IPS-11a (cell line): ENCODE results near the gene PIANP.
"Not testable (repeated sequence)": the region's sequence is repeated elsewhere in the genome, so short reads cannot be mapped to it uniquely, and the experiment has no call there.

Experiments used
- H3K4me3 ChIP-seq: one replicate; pipeline ENCODE4 v1.5.1; 2013; ENCODE audit warnings: low read depth, low read length, control low read depth

Gene PIANP

DNA sequence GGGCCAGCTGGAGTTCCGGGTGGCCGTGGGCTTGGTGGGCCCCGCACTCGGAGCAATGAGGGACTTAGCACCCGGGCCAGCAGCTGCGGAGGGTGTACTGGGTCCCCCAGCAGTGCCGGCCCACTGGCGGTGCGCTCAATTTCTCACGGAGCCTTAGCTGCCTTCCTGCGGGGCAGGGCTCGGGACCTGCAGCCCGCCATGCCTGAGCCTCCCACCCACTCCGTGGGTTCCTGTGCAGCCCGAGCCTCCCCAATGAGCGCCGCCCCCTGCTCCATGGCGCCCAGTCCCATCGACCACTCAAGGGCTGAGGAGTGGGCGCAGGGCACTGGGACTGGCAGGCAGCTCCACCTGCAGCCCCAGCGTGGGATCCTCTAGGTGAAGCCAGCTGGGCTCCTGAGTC is 7.7 kb upstream of the PIANP start:
- not testable (repeated sequence) for H3K4me3 ChIP-seq

DNA sequence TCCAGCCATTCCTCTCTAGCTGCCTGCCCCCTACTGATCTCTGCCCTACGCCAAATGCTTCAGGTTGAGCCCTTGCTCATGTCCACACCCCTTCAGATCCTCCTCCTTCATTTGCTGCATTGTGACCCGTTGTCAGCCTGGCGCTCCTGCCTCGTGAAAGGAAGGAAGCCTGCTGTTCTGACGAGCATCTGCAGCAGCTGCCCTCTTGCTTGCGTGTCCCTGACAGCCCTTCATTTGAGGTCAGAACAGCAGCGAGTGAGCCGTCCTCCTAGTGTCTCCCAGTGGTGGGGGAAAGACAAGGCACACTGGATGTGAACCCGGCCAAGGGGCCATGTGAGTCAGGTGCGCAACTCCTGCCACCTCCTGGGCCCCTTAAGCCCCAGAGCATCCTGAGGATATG is 3.0 kb upstream of the PIANP start:
- no peak overlapping the region for H3K4me3 ChIP-seq

DNA sequence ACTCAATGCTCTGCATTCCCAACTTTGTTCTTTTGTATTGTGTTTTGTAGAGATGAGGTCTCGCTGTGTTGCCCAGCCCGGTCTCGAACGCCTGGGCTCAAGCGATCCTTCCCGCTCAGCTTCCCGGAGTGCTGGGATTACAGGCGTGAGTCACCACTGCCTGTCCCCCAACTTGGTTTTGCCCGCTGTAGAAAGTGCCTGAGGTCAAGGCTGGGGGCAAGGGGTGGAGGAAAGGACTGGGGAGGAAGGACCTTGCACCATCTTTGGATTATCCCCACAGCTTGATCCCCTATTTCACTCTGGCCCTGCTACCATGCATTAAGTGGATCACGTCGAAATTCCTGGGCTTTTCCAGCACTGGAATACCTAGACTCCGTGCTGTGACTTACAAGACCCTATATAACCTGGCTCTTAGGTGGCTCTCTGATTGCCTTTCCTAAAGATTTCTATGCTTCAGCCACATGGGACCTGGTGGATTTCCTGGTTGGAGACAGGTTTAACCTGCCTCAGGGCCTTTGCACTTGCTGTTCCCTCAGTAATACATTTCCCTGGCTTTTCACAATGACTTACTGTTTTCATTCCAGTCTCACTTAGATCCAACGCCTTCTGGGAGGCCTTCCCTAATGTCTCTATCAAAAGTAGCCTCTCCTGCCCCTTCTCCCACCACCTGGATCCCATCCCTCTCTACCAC is 608 bp upstream of the PIANP start:
- peak overlapping the region; percentile 62 for H3K4me3 ChIP-seq

DNA sequence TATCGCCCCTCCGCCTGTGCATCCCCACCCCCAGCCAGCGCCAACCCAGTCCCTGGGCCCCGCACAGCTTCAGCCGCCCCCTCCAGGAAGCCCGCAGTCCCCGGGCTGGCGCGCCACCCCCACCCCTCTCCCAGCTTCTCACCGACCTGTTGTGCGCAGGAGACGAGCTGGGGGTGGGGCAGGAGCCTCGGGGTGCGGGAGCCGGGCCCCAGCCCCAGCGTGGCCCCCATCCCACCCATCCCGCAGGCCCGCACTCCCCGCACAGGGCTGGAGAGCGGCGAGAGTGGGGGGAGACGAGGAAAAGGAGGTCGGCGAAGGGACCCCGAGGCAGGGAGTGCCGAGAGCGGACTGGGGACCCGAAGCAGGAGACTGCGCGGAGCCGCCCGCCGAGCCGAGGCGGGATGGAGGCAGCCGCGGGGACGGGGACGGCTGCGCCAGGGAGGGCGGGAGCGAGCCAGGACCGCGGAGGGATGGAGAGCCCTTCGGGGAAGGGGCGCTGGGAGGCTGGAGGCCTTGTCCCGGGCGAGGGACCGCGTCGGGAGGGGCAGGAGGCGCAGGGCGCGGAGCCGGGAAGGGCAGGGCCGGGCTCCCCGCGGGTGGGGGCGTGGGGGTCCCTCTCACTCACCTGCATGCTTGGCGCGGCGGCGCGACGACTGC is 498 bp downstream of the PIANP start:
- H3K4me3 ChIP-seq, result peak overlapping the region; percentile 78

DNA sequence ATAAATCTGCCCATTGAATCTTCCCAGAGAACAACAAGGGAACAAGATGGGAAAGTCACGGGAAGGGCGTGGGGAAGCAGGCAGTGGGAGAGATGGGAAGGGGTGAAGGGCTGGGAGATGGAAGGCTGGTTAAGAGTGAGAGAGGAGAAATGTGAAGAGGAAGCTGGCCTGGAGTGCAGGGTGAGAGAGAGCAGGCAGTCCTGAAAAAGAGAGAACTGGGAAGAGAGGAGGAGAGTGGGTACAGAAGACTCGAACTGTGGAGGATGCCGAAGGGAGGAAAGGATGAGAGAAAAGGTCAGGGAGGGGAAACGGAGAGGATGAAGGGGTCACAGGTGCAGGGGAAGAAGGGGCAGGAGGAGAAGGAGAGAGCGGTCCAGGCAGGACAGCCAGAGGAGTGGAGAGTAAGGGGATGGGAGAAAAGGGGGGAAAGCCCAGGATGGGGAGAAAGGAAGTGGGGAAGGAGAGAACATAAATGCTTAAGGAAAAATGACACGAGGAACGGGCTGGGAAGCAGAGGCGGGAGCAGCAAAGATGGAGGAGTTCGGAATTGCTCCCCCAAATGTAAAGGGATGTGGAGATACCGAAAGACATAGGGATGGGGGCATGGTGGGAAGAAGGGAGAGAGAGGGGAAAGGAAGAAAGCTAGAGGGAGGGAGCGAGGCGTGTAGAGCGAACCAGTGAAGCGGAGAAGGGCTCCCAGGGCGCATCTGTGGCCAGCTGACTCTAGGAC is 1.2 kb downstream of the PIANP start:
- peak overlapping the region; percentile 78 for H3K4me3 ChIP-seq

DNA sequence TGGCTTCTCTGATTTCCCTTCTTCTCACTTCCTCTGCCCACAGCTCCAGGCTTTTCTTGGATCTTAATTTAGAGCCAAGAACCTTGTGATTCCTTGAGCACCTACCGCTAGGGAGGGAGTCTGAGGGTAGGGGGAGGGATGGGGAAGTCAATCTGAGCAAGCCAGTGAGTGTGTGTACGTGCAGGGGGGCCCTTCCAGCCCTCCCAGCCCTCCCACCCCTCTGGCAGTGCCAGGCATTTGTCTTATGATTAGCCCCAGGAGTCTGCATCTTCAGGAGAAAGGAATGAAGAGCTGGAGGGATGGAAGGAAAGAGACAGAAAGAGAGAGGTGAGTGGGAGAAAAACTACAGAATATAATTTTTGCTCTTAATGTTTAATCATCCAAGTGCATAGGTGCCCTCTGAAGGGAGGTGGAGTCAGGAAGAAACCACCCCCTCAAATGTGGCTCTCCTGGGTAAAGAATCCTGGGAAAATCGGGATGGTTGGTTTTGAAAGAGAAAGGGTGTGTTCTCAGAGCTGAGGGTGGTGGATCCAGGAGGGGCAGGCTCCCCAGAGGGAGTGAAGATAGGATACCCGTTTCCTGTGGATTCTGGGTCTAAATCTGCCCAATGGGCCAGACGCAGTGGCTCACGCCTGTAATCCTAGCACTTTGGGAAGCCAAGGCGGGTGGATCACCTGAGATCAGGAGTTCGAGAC is 2.1 kb downstream of the PIANP start:
- H3K4me3 ChIP-seq, result no peak overlapping the region

DNA sequence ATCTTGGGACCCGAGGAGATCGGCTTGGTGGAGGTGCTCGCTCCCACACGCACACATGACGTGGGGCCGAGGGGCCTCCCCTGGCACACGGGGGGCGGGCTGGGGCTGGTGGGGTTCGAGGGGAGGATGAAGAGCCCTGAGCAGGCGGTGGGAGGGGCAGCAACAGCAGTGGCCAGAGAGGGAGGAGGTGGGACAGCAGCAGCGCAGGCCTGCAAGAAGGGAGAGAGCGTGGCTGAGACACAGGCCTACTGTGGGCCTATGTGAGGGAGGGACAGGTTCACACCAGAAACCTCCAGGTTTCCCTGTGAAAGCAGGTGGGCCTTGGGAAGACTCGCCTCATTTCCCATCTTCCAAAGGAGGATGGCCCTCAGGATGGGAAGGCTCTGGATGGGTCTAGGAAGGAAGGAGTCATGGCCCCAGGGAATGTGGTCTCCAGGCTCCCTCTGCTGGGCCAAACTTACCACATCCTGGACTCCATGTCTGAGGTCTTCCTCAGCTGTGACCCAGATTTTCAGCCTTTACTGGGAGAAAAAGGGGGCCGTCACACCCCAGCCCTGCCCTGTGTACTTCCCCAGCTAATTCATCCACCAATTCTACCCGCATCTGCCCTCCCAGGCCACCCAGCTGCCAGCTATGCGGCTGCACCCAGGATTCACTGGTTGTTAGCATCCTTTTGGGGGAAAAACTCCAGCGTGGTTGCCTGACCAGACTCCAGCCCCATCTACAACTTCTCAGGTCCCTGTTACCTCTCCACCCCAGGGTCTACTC is 2.8 kb downstream of the PIANP start:
- no peak overlapping the region for H3K4me3 ChIP-seq

DNA sequence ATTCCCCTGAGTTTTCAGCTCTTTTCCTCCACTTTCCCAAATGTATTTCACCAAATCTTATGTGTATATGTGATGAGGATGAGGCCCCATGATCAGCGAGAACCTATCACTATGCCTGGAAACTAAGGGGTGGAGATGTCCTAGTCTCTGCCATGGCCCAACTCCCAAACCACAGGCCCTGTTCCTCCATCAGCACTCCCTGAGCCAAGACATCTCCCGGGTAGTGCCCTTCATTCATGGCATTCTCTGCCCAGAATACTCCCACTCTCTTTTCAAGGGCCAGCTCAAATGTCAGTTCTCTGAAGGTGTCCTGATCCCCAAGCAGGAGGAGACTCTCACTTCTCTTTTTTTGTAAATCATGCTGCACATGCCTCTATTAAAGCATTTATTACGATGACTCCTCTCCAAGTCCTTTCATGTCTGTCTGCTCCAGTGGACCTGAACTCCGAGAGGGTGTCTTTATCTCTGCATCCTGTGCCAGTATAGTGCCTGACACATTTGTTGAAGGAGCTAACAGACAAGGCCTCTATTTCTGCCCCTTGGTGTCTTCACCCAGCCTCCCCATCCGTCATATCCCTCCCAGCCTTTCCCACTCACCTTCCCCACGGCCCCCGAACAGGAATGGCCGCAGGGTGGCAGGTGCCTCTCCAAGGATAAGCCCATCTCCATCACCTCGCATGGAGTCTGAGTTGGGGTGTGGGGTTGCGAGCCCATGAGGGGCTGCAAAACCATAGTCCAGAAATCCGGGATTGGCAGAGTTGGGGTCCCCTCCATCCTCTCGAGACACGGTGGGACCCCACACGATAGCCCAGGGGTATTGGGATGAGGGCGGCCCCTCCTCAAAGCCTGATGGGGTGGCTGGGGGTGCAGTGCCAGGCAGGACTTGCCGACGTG is 3.7 kb downstream of the PIANP start:
- no peak overlapping the region for H3K4me3 ChIP-seq

DNA sequence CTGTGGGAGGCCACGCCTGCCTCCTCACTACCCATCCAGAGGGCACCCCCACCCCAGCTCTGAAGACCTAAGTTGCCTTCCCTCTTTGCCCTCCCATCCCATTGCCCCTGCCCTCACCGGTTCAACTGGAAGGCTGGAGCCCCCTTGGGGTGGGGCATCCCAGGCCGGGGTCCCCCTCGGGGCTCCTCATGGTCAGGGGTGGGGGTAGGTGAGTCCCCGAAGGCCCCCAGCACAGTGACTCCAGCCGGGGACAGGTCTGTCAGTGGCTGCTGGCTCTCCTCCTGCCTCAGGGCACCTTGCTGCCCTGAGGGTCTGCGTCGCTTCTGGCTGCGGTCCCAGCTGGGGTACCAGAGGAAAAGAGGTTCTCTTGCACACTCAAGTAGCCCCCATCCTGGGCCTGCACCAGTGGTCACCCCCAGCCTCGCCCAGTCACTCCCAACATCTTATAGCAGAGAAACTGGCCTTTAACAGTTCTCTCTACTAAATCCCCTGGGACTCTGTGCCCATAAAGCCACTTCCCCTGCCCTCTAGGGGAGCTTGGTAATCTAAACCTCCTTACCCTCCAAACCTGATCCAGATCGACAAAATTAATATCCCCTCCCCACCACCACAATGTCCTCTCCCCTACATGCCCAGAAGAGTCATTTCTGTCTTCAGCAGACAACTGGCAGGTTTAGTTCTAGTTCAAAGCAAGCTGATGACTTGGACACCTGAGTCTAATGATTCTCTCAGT is 5.1 kb downstream of the PIANP start:
- no peak overlapping the region for H3K4me3 ChIP-seq

DNA sequence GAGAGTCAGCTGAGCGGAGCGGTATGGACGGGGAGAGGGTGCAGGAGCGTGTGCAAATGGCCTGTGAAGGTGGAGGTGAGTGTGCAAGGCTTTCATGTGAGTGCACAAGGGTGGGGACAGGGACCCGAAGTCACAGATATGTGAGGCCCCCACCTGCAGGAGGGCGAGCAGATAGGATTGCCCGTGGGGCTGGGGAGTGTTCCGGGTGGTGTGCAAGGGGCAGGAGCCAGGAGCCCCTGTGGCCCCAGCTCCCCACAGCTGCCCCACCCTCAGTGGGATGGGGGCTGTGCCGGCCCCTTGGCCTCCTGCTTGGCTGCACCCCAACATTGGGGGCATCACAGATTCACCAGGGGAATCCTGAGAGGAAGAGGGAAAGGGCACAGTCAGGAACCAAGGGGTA is 5.9 kb downstream of the PIANP start:
- H3K4me3 ChIP-seq, result no peak overlapping the region

DNA sequence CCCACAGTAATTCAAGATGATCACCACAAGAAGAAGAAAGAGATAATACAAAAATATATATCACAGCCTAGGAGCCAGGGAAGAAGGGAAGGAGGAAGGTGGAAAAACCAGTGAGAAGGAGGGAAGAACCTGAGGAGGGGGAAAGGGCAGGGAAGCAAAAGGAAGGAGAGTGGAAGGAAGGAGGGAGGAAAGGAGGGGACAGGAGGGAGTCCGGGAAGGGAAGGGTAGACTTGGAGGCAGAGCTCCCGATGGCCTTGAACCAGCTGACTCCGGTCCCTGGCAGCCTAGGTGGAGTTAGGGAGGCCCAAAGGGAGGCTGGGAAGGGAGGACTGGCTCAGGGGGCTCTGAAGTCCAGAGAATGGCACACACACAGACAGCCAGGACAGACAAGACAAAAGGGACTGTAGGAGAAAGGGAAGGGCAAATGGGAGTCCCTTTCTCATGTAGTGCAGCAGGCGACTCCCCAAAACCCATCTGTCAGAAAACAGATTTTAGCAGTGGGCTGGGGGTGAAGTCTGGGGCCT is 6.7 kb downstream of the PIANP start:
- no peak overlapping the region for H3K4me3 ChIP-seq

DNA sequence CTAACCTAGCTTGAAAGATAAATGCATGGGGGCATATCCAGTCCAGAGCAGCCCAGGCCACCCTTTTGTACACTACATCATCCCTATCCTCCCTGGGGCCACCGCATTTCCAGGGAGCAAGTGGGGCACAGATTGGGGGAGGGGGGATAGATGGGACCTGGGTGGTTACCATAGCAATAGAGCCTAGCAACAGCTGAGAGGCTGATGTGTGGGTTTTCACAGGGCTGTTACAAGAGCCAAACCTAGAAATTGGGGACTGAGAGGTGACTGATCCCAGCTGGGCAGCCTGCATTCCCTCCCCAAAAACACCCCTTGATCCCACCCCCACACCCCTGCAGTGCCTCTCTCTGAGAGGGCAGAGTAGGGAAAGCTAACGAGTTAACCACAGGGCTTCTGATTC is 7.7 kb downstream of the PIANP start:
- H3K4me3 ChIP-seq, result no peak overlapping the region

DNA sequence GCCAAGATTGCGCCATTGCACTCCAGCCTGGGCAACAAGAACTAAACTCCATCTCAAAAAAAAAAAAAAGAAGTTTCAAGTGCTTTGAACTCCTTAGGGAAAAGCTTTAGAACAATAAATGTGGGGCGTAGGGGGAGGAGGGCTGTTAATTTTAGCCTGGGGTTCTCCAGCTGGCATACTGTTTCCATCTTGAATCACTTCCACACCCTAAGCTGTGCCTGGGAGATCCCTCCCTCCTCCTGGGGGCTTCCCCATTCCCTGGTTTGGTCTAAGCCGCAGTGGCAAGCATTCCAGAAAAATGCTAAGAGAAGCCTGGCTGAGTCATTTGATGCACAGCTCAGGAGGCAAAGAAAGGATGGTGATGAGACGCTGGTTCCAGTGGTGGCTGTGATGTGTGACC is 9.1 kb downstream of the PIANP start:
- H3K4me3 ChIP-seq, result no peak overlapping the region

DNA sequence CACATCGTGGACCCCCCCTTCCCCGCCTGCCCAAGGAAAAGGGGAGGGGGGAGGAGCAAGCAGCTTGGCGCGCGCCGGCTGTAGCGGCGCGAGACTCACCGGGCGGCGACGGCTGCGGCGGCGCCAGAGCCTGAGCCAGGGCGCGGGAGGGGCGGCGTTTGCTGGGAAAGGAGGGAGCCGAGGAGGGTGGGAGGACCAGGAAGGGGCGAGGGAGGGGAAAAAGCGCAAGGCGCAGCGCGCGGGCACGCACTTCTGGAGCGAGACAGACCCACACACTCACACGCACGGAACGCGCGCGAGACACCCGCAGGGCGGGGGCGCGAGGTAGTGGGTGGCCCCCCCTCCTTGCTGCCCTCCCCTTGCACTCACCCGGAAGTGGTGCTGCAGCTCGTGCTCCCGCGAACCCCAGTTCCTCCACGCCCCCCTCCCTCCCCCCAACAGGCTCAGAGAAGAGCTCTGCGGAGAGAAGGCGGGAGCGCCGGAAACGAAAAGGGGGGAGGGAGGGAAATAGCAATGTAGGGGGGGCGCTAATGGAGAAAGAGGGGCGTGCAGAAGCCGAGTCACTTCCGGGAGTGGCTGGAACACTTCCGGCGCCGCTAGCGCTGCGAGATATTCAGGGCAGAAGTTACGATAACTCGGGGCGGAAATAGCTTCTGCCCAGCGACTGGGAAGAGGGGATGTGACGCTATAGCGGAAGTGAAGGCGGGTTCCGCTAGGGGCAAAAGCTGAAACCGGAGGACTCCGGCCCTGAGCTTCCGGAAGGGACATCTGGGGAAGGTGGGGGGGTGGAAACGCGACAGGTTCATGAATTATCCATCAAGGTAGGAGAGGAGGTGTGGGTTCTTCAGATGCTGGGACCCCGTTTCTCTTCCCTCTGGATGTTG is 11.4 kb downstream of the PIANP start, which contains the start of gene ZNF384:
Gene ZNF384, minus strand, starts transcription at position 377 of the 884 bp plus-strand sequence. CDS start 9,855 bp downstream, outside the sequence.
- H3K4me3 ChIP-seq, result peak within 1 kb of the TSS; percentile 96

DNA sequence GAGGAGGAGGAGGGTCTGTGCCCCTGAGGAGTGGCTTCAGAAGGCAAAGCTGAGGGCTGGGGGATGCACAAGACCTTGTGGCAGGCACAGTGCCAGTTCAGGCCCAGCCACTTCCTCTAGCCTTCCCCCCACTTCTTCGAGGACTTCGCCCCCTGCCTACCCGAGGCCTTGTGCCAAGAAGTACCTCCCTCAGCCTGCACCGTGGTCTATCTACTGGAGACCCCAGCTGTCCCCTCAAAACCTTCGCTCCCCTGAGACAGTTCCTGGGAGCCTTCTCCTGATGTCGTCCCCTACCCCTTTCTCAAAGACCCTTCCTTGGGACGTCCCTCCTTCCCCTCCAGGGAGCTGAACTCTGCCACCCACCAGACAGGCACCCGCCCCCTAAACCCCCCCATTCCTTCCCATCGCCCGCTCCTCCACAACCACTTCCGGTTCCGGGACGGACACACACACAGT is 12.0 kb downstream of the PIANP start:
- H3K4me3 ChIP-seq, result peak overlapping the region; percentile 96

DNA sequence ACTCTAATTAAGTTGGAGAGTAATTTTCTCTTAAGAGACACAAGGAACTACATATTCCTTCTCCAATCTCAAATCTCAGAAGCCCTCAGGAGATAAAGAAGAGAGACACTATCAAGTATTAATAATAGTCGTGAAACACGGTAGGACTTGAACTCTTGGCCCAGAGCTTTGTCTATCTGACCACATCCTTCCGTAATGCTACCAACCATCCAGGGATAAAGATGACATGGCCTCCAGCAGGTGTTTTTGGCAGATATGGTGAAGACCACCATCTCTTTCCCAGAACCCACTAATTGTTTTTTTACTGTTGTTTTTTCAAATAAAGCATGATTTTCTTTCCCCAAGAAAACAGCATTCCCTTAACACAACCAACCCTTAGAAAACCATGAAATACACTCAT is 14.8 kb downstream of the PIANP start:
- no peak overlapping the region for H3K4me3 ChIP-seq

DNA sequence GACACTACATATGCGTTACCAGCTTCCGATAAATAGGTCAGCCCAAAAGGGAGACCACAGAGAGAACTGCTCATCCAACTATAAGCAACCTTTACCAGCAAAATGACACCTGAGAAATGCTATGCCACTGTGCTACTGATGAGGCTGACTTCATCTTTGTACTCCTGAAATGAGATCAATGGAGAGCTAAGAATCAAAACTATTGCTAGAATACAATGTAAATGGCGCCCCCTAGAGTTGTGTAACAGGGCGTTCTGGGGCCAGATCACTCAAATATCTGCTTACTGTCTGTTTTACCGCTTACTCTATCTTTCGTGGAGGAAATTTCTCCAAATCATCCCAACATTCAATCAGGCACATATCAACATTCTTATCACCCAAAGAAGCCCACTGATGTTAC is 16.0 kb downstream of the PIANP start:
- H3K4me3 ChIP-seq, result no peak overlapping the region

DNA sequence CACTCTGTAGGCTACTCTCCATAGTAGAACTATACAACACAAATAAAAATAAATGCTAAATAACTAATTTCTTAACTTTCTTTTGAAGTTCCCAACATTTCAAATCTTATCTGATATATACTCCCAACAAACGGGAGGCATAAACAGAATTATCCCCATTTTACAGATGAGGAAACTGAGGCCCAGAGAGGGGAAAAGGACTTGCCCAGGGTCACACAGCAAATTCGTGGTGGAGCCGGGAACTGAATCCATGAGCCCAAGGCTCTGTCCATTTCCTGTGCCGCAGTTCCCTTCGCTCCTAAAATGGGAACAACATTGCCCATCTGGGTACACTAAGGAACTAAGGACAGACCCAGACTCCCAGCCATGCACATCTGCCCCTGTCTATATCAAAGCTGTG is 23.7 kb downstream of the PIANP start:
- no peak overlapping the region for H3K4me3 ChIP-seq
